SK-N-SH (cell line): ENCODE results near the gene SLBP. TPM values are rescaled to one million over a fixed set of nuclear protein-coding genes. Genes with fewer than 3 reads are reported as not detected.

ENCODE experiments used
- CTCF ChIA-PET: fragments of 300-600, 350-600 bp; formaldehyde crosslinking; extraction: SDS; loops from one replicate; lab custom pipeline; 2021; lab: Yijun Ruan, JAX
- POLR2A ChIA-PET: fragments of 350-600 bp; sonication (Branson Sonifier 250); formaldehyde crosslinking; extraction: SDS; loops from one replicate; lab custom pipeline; 2020; ENCODE audit warnings: antibody characterized with exemption, inconsistent platforms; lab: Yijun Ruan, JAX
- DNase-seq: peaks from one replicate; pipeline ENCODE4 v3.0.0; 2012
- H2AFZ ChIP-seq: fragments of 200-600 bp; sonication (generic); 2 replicates; pipeline ENCODE4 v1.8.1; 2016; ENCODE audit warnings: antibody characterized with exemption, mild to moderate bottlenecking, low read depth
- H3F3A ChIP-seq: fragments of 200-600 bp; sonication (generic); replicated peaks from 2 replicates; pipeline ENCODE3; 2016; ENCODE audit warnings: antibody characterized with exemption, mild to moderate bottlenecking; ENCODE audit not compliant: insufficient read depth
- H3K27ac ChIP-seq, 2 experiments: fragments of 200-500 bp in 1 of 2; fragments of 200-600 bp in 1 of 2; sonication (Bioruptor generic) in 1 of 2; sonication (generic), shearing (Covaris generic) in 1 of 2; 2 replicates each; pipeline versions ENCODE4 v1.5.1 to v1.6.1; 2014 to 2016; ENCODE audit warnings: low read depth in 2 of 2, inconsistent platforms in 1 of 2, low read length in 1 of 2, mild to moderate bottlenecking in 1 of 2, mixed read lengths in 1 of 2
- H3K27me3 ChIP-seq: fragments of 200-600 bp; sonication (generic), shearing (Covaris generic); 2 replicates; pipeline ENCODE4 v1.6.1; 2016; ENCODE audit warnings: mixed run types; ENCODE audit not compliant: insufficient read depth
- H3K36me3 ChIP-seq, 2 experiments: fragments of 200-500 bp in 1 of 2; fragments of 200-600 bp in 1 of 2; sonication (Bioruptor generic) in 1 of 2; sonication (generic) in 1 of 2; replicated peaks in 1 of 2; 2 replicates each; pipeline versions ENCODE3 to v1.5.1; 2014 to 2016; ENCODE audit warnings: low read length in 1 of 2, mild to moderate bottlenecking in 1 of 2; ENCODE audit not compliant: insufficient read depth in 2 of 2, control insufficient read depth in 1 of 2
- H3K4me1 ChIP-seq, 2 experiments: fragments of 200-500 bp in 1 of 2; fragments of 200-600 bp in 1 of 2; sonication (Bioruptor generic) in 1 of 2; sonication (generic), shearing (Covaris generic) in 1 of 2; 2 replicates each; pipeline versions ENCODE4 v1.5.1 to v1.6.1; 2014 to 2016; ENCODE audit warnings: low read depth in 1 of 2, low read length in 1 of 2, mixed run types in 1 of 2; ENCODE audit not compliant: insufficient read depth in 2 of 2, control insufficient read depth in 1 of 2
- H3K4me2 ChIP-seq: fragments of 200-600 bp; sonication (generic), shearing (Covaris generic); 2 replicates; pipeline ENCODE4 v1.6.1; 2017; ENCODE audit warnings: mixed run types
- H3K4me3 ChIP-seq, 2 experiments: fragments of 200-500 bp in 1 of 2; fragments of 200-600 bp in 1 of 2; sonication (Bioruptor generic) in 1 of 2; sonication (generic), shearing (Covaris generic) in 1 of 2; 2 replicates each; pipeline versions ENCODE4 v1.5.1 to v1.8.1; 2014 to 2016; ENCODE audit warnings: low read depth in 2 of 2, inconsistent platforms in 1 of 2, low read length in 1 of 2, mild to moderate bottlenecking in 1 of 2, mixed read lengths in 1 of 2, moderate library complexity in 1 of 2
- H3K79me2 ChIP-seq: fragments of 200-600 bp; sonication (generic); 2 replicates; pipeline ENCODE4 v1.8.1; 2017; ENCODE audit warnings: mild to moderate bottlenecking; ENCODE audit not compliant: insufficient read depth
- H3K9ac ChIP-seq: fragments of 200-600 bp; sonication (generic); 2 replicates; pipeline ENCODE4 v1.6.1; 2017; ENCODE audit warnings: mixed run types
- H3K9me2 ChIP-seq: fragments of 200-600 bp; sonication (generic); 2 replicates; pipeline ENCODE4 v1.6.1; 2017; ENCODE audit warnings: mixed run types
- H3K9me3 ChIP-seq: fragments of 200-600 bp; sonication (generic); 2 replicates; pipeline ENCODE4 v1.6.1; 2017; ENCODE audit warnings: mixed run types, mild to moderate bottlenecking, moderate library complexity
- H4K20me1 ChIP-seq: fragments of 200-600 bp; sonication (generic); 2 replicates; pipeline ENCODE4 v1.6.1; 2017; ENCODE audit warnings: mild to moderate bottlenecking, mixed run types; ENCODE audit not compliant: insufficient read depth
- CHD2 ChIP-seq: fragments of 150-350 bp; IDR thresholded peaks from 2 replicates; pipeline ENCODE4 v1.6.1; 2018; ENCODE audit warnings: low read length; ENCODE audit not compliant: partially characterized antibody
- CTCF ChIP-seq: fragments of 200-600 bp; sonication (generic); IDR thresholded peaks from 2 replicates; pipeline ENCODE4 v1.6.1; 2017; ENCODE audit warnings: antibody characterized with exemption, mild to moderate bottlenecking, moderate library complexity
- ELF1 ChIP-seq: IDR thresholded peaks from 2 replicates; pipeline ENCODE4 v1.4.0; 2012
- EP300 ChIP-seq, 2 experiments: IDR thresholded peaks; 2 replicates each; pipeline versions ENCODE4 v1.4.0 to v1.6.1; 2012; ENCODE audit warnings: borderline replicate concordance in 1 of 2, low read depth in 1 of 2, low read length in 1 of 2
- FOXJ3 ChIP-seq: sonication (generic); formaldehyde crosslinking; IDR thresholded peaks from 2 replicates; pipeline ENCODE4 v1.5.1; 2020; ENCODE audit warnings: mild to moderate bottlenecking, missing genetic modification reagents
- FOXM1 ChIP-seq: IDR thresholded peaks from 2 replicates; pipeline ENCODE4 v1.4.0; 2012; ENCODE audit warnings: low read depth, mild to moderate bottlenecking
- GATA2 ChIP-seq: sonication (generic); formaldehyde crosslinking; IDR thresholded peaks from 2 replicates; pipeline ENCODE4 v1.5.0; 2020; ENCODE audit warnings: mild to moderate bottlenecking, missing genetic modification reagents
- IRF3 ChIP-seq: fragments of 150-350 bp; IDR thresholded peaks from 2 replicates; pipeline ENCODE4 v1.6.1; 2016; ENCODE audit warnings: mild to moderate bottlenecking, low read depth, low read length
- JUND ChIP-seq: IDR thresholded peaks from 2 replicates; pipeline ENCODE4 v1.4.0; 2012
- NFIC ChIP-seq: IDR thresholded peaks from 2 replicates; pipeline ENCODE4 v1.4.0; 2012; ENCODE audit warnings: borderline replicate concordance
- RAD21 ChIP-seq: IDR thresholded peaks from 2 replicates; pipeline ENCODE4 v1.6.1; 2012; ENCODE audit warnings: mild to moderate bottlenecking, low read length
- SMC3 ChIP-seq: IDR thresholded peaks from 2 replicates; pipeline ENCODE4 v1.6.1; 2012; ENCODE audit warnings: low read depth, low read length, improper control_type of control experiment
- TAF1 ChIP-seq: IDR thresholded peaks from 2 replicates; pipeline ENCODE4 v1.6.1; 2012; ENCODE audit warnings: low read depth, mild to moderate bottlenecking, low read length, moderate library complexity, borderline replicate concordance
- TEAD4 ChIP-seq: IDR thresholded peaks from 2 replicates; pipeline ENCODE4 v1.4.0; 2012; ENCODE audit warnings: mild to moderate bottlenecking, borderline replicate concordance; ENCODE audit not compliant: insufficient read depth
- USF2 ChIP-seq: fragments of 150-350 bp; IDR thresholded peaks from 2 replicates; pipeline ENCODE4 v1.6.1; 2017; ENCODE audit warnings: antibody characterized with exemption, low read length, low read depth, borderline replicate concordance
- YY1 ChIP-seq: IDR thresholded peaks from 2 replicates; pipeline ENCODE4 v1.4.0; 2012; ENCODE audit warnings: low read depth, mild to moderate bottlenecking
- ZBTB33 ChIP-seq: IDR thresholded peaks from 2 replicates; pipeline ENCODE4 v1.4.0; 2012; ENCODE audit warnings: low read depth, borderline replicate concordance
- WGBS: methylation state at CpG from one replicate; pipeline ENCODE4 v1.1.6; 2017; ENCODE audit warnings: low lambda C conversion rate; 5-methylcytosine and 5-hydroxymethylcytosine counted together
- polyA plus RNA-seq, 3 experiments: library from polyadenylated mRNA; depleted of rRNA; stranded (reverse); fragments of >200 nt; gene quantifications; 2 replicates each; pipeline ENCODE4 v1.2.3, GENCODE V29; 2012

Gene SLBP
- polyA plus RNA-seq, 1 of the 3 experiments (the other 2 are of a cell fraction), result 51.5 TPM

GRCh38 chr4:1744552-1744951 lies 32.4 kb upstream of the SLBP start:
- Histone ChIP-seq H3K79me2 (no peaks in the 10 kb centered on the region), H4K20me1 (0 out of 2 replicates have a peak, but pooled peaks cover 3% of the 10 kb centered on the region), H3K4me3 (no peak overlapping the region), H3K27ac (no peak overlapping the region), H3K4me1 (peaks cover 0 to 7% of the 10 kb centered on the region in 2 experiments; a peak in 1 of 4 replicates), H3K9ac (no peak overlapping the region), H2AFZ (no peak overlapping the region), H3K9me2 (no peaks in the 10 kb centered on the region)
- no peak for DNase-seq
- TF ChIP-seq FOXJ3 (no peak), JUND (no peak), ELF1 (no peak), YY1 (no peak), IRF3 (no peak), USF2 (no peak), FOXM1 (no peak), SMC3 (no peak), CHD2 (no peak), TEAD4 (no peak), GATA2 (CRISPR knock-in tag) (no peak), TAF1 (no peak), EP300 (IDR thresholded peaks at IDR 0.05; ENCODE audit: borderline replicate concordance in 1 of 2, low read depth in 1 of 2, low read length in 1 of 2) (no peak)
- TF ChIP-seq, all 33 proteins: peak for 0
- H3K9me3 ChIP-seq, result no peaks in the 10 kb centered on the region
- H3F3A ChIP-seq, result peaks cover 3% of the 10 kb centered on the region
- H3K27me3 ChIP-seq, result no peaks in the 10 kb centered on the region
- ChIA-PET POLR2A (no interaction called here), CTCF (interaction anchor here (0.7 to 5.1 kb wide), 19 partner anchors 10 to 170 kb away, joined by 3 to 44 read pairs (median 5); partner anchors contain the start of genes FGFR3, TACC3 and TMEM129)
- WGBS, result 92% methylated on average over 13 of the region's 14 CpGs
- no peak overlapping the region for H3K4me2 ChIP-seq
- H3K36me3 ChIP-seq, result peaks cover 11 to 23% of the 10 kb centered on the region in 2 experiments

- no peak overlapping the region for H3K4me3 ChIP-seq
- no peaks in the 10 kb centered on the region for H3K79me2 ChIP-seq
- H3K9me3 ChIP-seq, result no peaks in the 10 kb centered on the region
- CTCF ChIA-PET, result interaction anchor here (1.3 to 5.1 kb wide), 10 partner anchors 11 to 171 kb away, joined by 3 to 44 read pairs (median 14); partner anchors contain the start of gene FGFR3
- no peak overlapping the region for H2AFZ ChIP-seq
- no peaks in the 10 kb centered on the region for H3K27me3 ChIP-seq
- POLR2A ChIA-PET, result no interaction called here
- 0 out of 2 replicates have a peak, but pooled peaks cover 3% of the 10 kb centered on the region for H4K20me1 ChIP-seq
- TF ChIP-seq FOXJ3 (no peak), YY1 (no peak), NFIC (no peak), CHD2 (no peak), EP300 (IDR thresholded peaks at IDR 0.05; ENCODE audit: borderline replicate concordance in 1 of 2, low read depth in 1 of 2, low read length in 1 of 2) (no peak), ZBTB33 (no peak), JUND (no peak), CTCF (no peak), RAD21 (no peak)
- TF ChIP-seq, all 33 proteins: peak for 0
- H3K27ac ChIP-seq, result no peak overlapping the region
- no peak overlapping the region for H3K4me2 ChIP-seq
- H3K9ac ChIP-seq, result no peak overlapping the region
- 67% methylated on average over 1 of the region's 6 CpGs for WGBS
- DNase-seq, result no peak
- peaks cover 0 to 7% of the 10 kb centered on the region in 2 experiments; a peak in 1 of 4 replicates for H3K4me1 ChIP-seq
- peaks cover 15 to 23% of the 10 kb centered on the region in 2 experiments for H3K36me3 ChIP-seq
- peaks cover 3% of the 10 kb centered on the region for H3F3A ChIP-seq
- no peaks in the 10 kb centered on the region for H3K9me2 ChIP-seq
These were observed 31.9 kb upstream of the SLBP start for GRCh38 chr4:1743975-1744374.
